ENCODE results near the gene SPHKAP. TPM values are rescaled to one million over a fixed set of nuclear protein-coding genes. Genes with fewer than 3 reads are reported as not detected.

Gene SPHKAP
- total and polyA plus RNA-seq, 2 of the 4 experiments (the other 2 are of a cell fraction) = not detected

DNA sequence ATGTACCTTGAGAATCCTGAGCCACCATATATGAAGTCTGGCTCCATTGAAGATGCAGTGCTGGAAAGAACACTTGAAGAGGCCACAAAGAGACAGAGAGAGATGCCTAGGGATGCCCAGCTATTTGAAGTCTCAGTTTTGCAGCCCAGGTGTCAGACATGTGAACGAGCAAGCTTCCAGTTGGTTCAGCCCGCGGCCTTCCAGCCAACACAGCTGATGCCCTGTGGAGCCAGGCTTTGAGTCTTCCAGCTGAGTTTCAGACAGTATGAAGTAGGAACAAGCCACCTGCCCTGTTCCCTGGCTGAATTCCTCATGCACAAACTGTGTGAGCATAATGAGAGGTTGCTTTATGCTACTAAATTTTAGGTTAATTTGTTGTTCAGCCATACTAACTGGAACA, 108.8 kb downstream of the SPHKAP start:
- Histone ChIP-seq H2BK15ac (ENCODE audit: low read depth, low read length) (no peak overlapping the region), H2AK9ac (replicated peaks; ENCODE audit: low read depth, low read length, poor library complexity) (no peak overlapping the region), H2BK120ac (ENCODE audit: low read depth, low read length) (no peak overlapping the region), H3K9me3 (ENCODE audit: control insufficient read depth, insufficient read depth, low read length) (peaks cover 8% of the 10 kb centered on the region), H2AFZ (replicated peaks; ENCODE audit: low read length, poor library complexity) (no peak overlapping the region), H3K4me1 (ENCODE audit: control insufficient read depth, insufficient read depth, low read length) (no peaks in the 10 kb centered on the region), H3K4me3 (ENCODE audit: insufficient read depth, low read depth, low read length) (no peak overlapping the region), H3K27ac (ENCODE audit: insufficient read depth, low read length) (no peak overlapping the region), H3K79me1 (ENCODE audit: low read depth in 1 of 2, low read length in 2 of 2) (no peaks in the 10 kb centered on the region), H3K36me3 (ENCODE audit: control insufficient read depth, insufficient read depth, low read length) (no peaks in the 10 kb centered on the region), H2BK20ac (ENCODE audit: low read depth, low read length) (no peak overlapping the region), H2AK5ac (ENCODE audit: low read depth, low read length) (no peak overlapping the region), H3K4me2 (ENCODE audit: low read depth, low read length) (no peak overlapping the region), H4K8ac (ENCODE audit: low read depth in 2 of 2, low read length in 2 of 2) (no peak overlapping the region), H3K14ac (replicated peaks; ENCODE audit: low read depth, low read length) (no peak overlapping the region), H3K56ac (ENCODE audit: extremely low read depth, insufficient read depth, low read length) (no peak overlapping the region), H4K5ac (ENCODE audit: low read depth, low read length) (no peak overlapping the region), H3K23ac (ENCODE audit: low read depth, low read length) (no peak overlapping the region), H4K20me1 (ENCODE audit: insufficient read depth, low read length) (no peaks in the 10 kb centered on the region), H3K9ac (ENCODE audit: low read depth, low read length) (no peak overlapping the region), H3K27me3 (ENCODE audit: control insufficient read depth, insufficient read depth, low read length) (no peaks in the 10 kb centered on the region), H3K18ac (ENCODE audit: low read depth, low read length) (no peak overlapping the region), H3K4ac (ENCODE audit: low read depth, low read length) (no peak overlapping the region), H4K91ac (ENCODE audit: insufficient read depth, low read depth, low read length) (no peak overlapping the region), H3K9me1 (ENCODE audit: insufficient read depth, low read length) (no peaks in the 10 kb centered on the region), H2BK5ac (ENCODE audit: low read depth, low read length, poor library complexity, severe bottlenecking) (no peak overlapping the region)
- POLR2A ChIA-PET (ENCODE audit: unreplicated experiment) = no interaction called here
- BruUV-seq (replicated peaks) = no TSS peak
- in situ Hi-C loops (cut with MboI; ENCODE audit: low sequenced_read_pairs) (no loop called here), intact Hi-C loops (cut with micrococcal nuclease) (no loop called here), dilution Hi-C loops (cut with HindIII; ENCODE audit: low sequenced_read_pairs, unreplicated experiment) (no loop called here)
- WGBS, 2 experiments (ENCODE audit: extremely low coverage in 2 of 2, insufficient read length in 1 of 2) = no CpG with 5 or more reads among the region's 3 CpGs
- DNase-seq = no peak
- TF ChIP-seq NFE2L2 (IDR thresholded peaks at IDR 0.05; ENCODE audit: low read depth, low read length) = no peak
- no peak for TF ChIP-seq CEBPB (IDR thresholded peaks at IDR 0.05; ENCODE audit: low read depth, low read length)
- no peak for TF ChIP-seq USF2 (IDR thresholded peaks at IDR 0.05; ENCODE audit: low read depth, low read length)
- no peak for TF ChIP-seq FOS (IDR thresholded peaks at IDR 0.05; ENCODE audit: low read depth, low read length)
- TF ChIP-seq MAZ (IDR thresholded peaks at IDR 0.05; ENCODE audit: borderline replicate concordance, low read depth, low read length) = no peak
- CTCF ChIA-PET = no interaction called here
- no peak for ATAC-seq (ENCODE audit: low read depth)

Measured in IMR-90 (cell line).